ENCODE measurements around the gene MCFD2. TPM values are rescaled to one million over a fixed set of nuclear protein-coding genes. Genes with fewer than 3 reads are reported as not detected.
A peak's percentile ranks its signal among the peaks of the same experiment; 100 is the strongest.

Gene MCFD2
- total RNA-seq, 1 experiment from 2014 or later: 97.6 TPM

GRCh38 chr2:46852598-46852997 lies 63.0 kb downstream of the MCFD2 start:
- Histone ChIP-seq H3K9me3 (replicated peaks) (0 out of 2 replicates have a peak, but pooled peaks cover 2% of the 10 kb centered on the region), H3K36me3 (no peaks in the 10 kb centered on the region), H3K4me1 (replicated peaks) (peaks cover 90% of the 10 kb centered on the region), H3K4me3 (no peak overlapping the region), H3K27me3 (replicated peaks) (no peaks in the 10 kb centered on the region), H3K27ac (peak overlapping the region; percentile 10; the same call in 1 of the 2 replicates)
- DNase-seq (ENCODE audit: low read depth in 1 of 2, low spot score in 2 of 2): no peak

- 0 out of 2 replicates have a peak, but pooled peaks cover 2% of the 10 kb centered on the region for H3K9me3 ChIP-seq (replicated peaks)
- H3K36me3 ChIP-seq: no peaks in the 10 kb centered on the region
- no peak overlapping the region for H3K4me3 ChIP-seq
- H3K27ac ChIP-seq: 0 out of 2 replicates have a peak overlapping the region, but pooled peaks have one; percentile 9
- DNase-seq (ENCODE audit: low read depth in 1 of 2, low spot score in 2 of 2): no peak
- H3K27me3 ChIP-seq (replicated peaks): no peaks in the 10 kb centered on the region
- peaks cover 90% of the 10 kb centered on the region for H3K4me1 ChIP-seq (replicated peaks)
Observed at GRCh38 chr2:46852124-46852523, 63.5 kb downstream of the MCFD2 start.

Other genes starting within 250 kb of the MCFD2 start
- gene SOCS5, start 216.5 kb downstream of the MCFD2 start, total RNA-seq (2014; rRNA removed; shearing (Covaris generic)): 31.6 and 33.6 TPM in 2 replicates
- 12.0 and 12.2 TPM in 2 replicates for gene TTC7A, start 25.4 kb upstream of the MCFD2 start, total RNA-seq (2014; rRNA removed; shearing (Covaris generic))
- gene STPG4, start 239.5 kb upstream of the MCFD2 start, total RNA-seq (2014; rRNA removed; shearing (Covaris generic)): not detected in 2 replicates